HepG2 (cell line): ENCODE results near the gene SCN2A. TPM values are rescaled to one million over a fixed set of nuclear protein-coding genes. Genes with fewer than 3 reads are reported as not detected.

Experiments
- ATAC-seq: fragments of 200-7000 bp; cut with Tn5 transposase; 3 replicates; pipeline ENCODE4 v1.9.1; 2020; ENCODE audit warnings: mild to moderate bottlenecking, moderate library complexity
- BruUV-seq: library from RNA; stranded (reverse); fragments of 400-500 nt; replicated peaks from 2 replicates; lab custom pipeline; 2021; lab: Mats Ljungman, UMichigan
- CTCF ChIA-PET: fragments of 300-600 bp; formaldehyde crosslinking; extraction: SDS; loops from one replicate; lab custom pipeline; 2021; ENCODE audit warnings: low total read pairs, inconsistent platforms, low intra/inter-chr PET ratio; lab: Yijun Ruan, JAX
- POLR2A ChIA-PET: fragments of 350-600 bp; sonication (Branson Sonifier 250); formaldehyde crosslinking; loops from one replicate; lab custom pipeline; 2020; ENCODE audit warnings: antibody characterized with exemption, inconsistent platforms; lab: Yijun Ruan, JAX
- DNase-seq: peaks from one replicate; pipeline ENCODE4 v3.0.0-alpha.2; 2015; ENCODE audit warnings: low spot score
- FAIRE-seq: peaks from 3 replicates; lab custom pipeline; 2011; peaks lifted over from hg19 to GRCh38; lab: Jason Lieb, UNC
- H2AFZ ChIP-seq: one replicate; pipeline ENCODE4 v1.6.1; 2011; ENCODE audit warnings: low read length, inconsistent platforms
- H3K27ac ChIP-seq: fragments of 300-600 bp; 3 replicates; pipeline ENCODE4 v1.8.0; 2011; ENCODE audit warnings: mixed run types, mild to moderate bottlenecking, mixed read lengths, low read length, inconsistent platforms; ENCODE audit not compliant: insufficient read depth; ENCODE audit errors: extremely low read length
- H3K27me3 ChIP-seq, 2 experiments: fragments of 200-600 bp in 1 of 2; 2 replicates in 1 of 2; 3 replicates in 1 of 2; pipeline versions ENCODE4 v1.6.0 to v1.8.0; 2011; ENCODE audit warnings: low read length in 2 of 2, mild to moderate bottlenecking in 2 of 2, moderate library complexity in 2 of 2, inconsistent platforms in 1 of 2; ENCODE audit not compliant: insufficient read depth in 2 of 2, control insufficient read depth in 1 of 2
- H3K36me3 ChIP-seq, 2 experiments: fragments of 200-600 bp in 1 of 2; replicated peaks in 1 of 2; 2 replicates in 1 of 2; 3 replicates in 1 of 2; pipeline versions ENCODE4 v1.5.1 to v1.8.0; 2011; ENCODE audit warnings: low read length in 2 of 2, inconsistent platforms in 1 of 2; ENCODE audit not compliant: insufficient read depth in 2 of 2, control insufficient read depth in 1 of 2
- H3K4me1 ChIP-seq: 2 replicates; pipeline ENCODE4 v1.5.1; 2012; ENCODE audit warnings: low read length, inconsistent platforms; ENCODE audit not compliant: insufficient read depth
- H3K4me2 ChIP-seq: 2 replicates; pipeline ENCODE4 v1.6.0; 2011; ENCODE audit warnings: low read depth, low read length, inconsistent platforms
- H3K4me3 ChIP-seq, 3 experiments: fragments of 200-600 bp in 1 of 3; sonication (generic), shearing (Covaris generic) in 1 of 3; replicated peaks in 1 of 3; 2 replicates each; pipeline ENCODE4 v1.5.1; 2011 to 2016; ENCODE audit warnings: low read length in 3 of 3, inconsistent platforms in 2 of 3, low read depth in 2 of 3, mild to moderate bottlenecking in 2 of 3, control low read depth in 1 of 3, mixed read lengths in 1 of 3; ENCODE audit not compliant: insufficient read depth in 1 of 3
- H3K79me2 ChIP-seq: one replicate; pipeline ENCODE4 v1.6.1; 2011; ENCODE audit warnings: low read length, inconsistent platforms; ENCODE audit not compliant: insufficient read depth
- H3K9ac ChIP-seq: 2 replicates; pipeline ENCODE4 v1.6.0; 2011; ENCODE audit warnings: mild to moderate bottlenecking, low read depth, low read length, inconsistent platforms; ENCODE audit not compliant: insufficient read depth
- H3K9me3 ChIP-seq: 2 replicates; pipeline ENCODE4 v1.5.1; 2012; ENCODE audit warnings: mild to moderate bottlenecking, low read length
- H4K20me1 ChIP-seq: 2 replicates; pipeline ENCODE4 v1.6.0; 2011; ENCODE audit warnings: inconsistent platforms, mild to moderate bottlenecking, low read length, moderate library complexity; ENCODE audit not compliant: insufficient read depth
- BCL3 ChIP-seq: sonication (generic); formaldehyde crosslinking; IDR thresholded peaks from 2 replicates; pipeline ENCODE4 v1.5.1; 2020; ENCODE audit warnings: mild to moderate bottlenecking, missing genetic modification reagents, moderate library complexity
- HDAC2 ChIP-seq: sonication (generic); formaldehyde crosslinking; IDR thresholded peaks from 2 replicates; pipeline ENCODE4 v1.4.0; 2020; ENCODE audit warnings: missing genetic modification reagents
- HOXA9 ChIP-seq: sonication (generic); formaldehyde crosslinking; IDR thresholded peaks from 2 replicates; pipeline ENCODE4 v1.8.1; 2022; ENCODE audit warnings: missing genetic modification reagents, mild to moderate bottlenecking, moderate library complexity, borderline replicate concordance
- JDP2 ChIP-seq: sonication (generic); formaldehyde crosslinking; IDR thresholded peaks from 2 replicates; pipeline ENCODE4 v1.8.1; 2022; ENCODE audit warnings: missing genetic modification reagents, borderline replicate concordance
- MAFF ChIP-seq: IDR thresholded peaks from 2 replicates; pipeline ENCODE4 v1.6.1; 2011; ENCODE audit warnings: low read depth, low read length, improper control_type of control experiment
- MAFK ChIP-seq, 2 experiments: IDR thresholded peaks in 1 of 2; conservative IDR thresholded peaks in 1 of 2; 2 replicates each; pipeline ENCODE4 v1.6.1; 2011; ENCODE audit warnings: improper control_type of control experiment in 2 of 2, low read length in 2 of 2
- MED1 ChIP-seq: sonication (generic); formaldehyde crosslinking; IDR thresholded peaks from 2 replicates; pipeline ENCODE4 v1.4.0; 2020; ENCODE audit warnings: missing genetic modification reagents
- MIXL1 ChIP-seq: IDR thresholded peaks from 2 replicates; pipeline ENCODE4 v1.6.1; 2016
- TOE1 ChIP-seq: sonication (generic); formaldehyde crosslinking; IDR thresholded peaks from 2 replicates; pipeline ENCODE4 v1.4.0; 2020; ENCODE audit warnings: mild to moderate bottlenecking, missing genetic modification reagents
- ZNF713 ChIP-seq: sonication (generic); formaldehyde crosslinking; IDR thresholded peaks from 2 replicates; pipeline ENCODE4 v1.4.0; 2020; ENCODE audit warnings: mild to moderate bottlenecking, missing genetic modification reagents
- WGBS: methylation state at CpG from one replicate; pipeline ENCODE4 v1.1.6; 2017; ENCODE audit warnings: low lambda C conversion rate; 5-methylcytosine and 5-hydroxymethylcytosine counted together
- in situ Hi-C: cut with HindIII; loops from 2 replicates; pipeline ENCODE4 v1.10.0; 2017; ENCODE audit warnings: low pct_unique_long_range_greater_than_20kb; ENCODE audit not compliant: extremely low pct_ligation_motif_present
- intact Hi-C: fragments of 100-400 bp; cut with micrococcal nuclease; formaldehyde crosslinking; loops from one replicate; pipeline ENCODE4 v1.10.0; 2022; ENCODE audit not compliant: unreplicated experiment
- polyA plus RNA-seq, 8 experiments: library from polyadenylated mRNA; depleted of rRNA in 3 of 8; stranded (reverse) in 7 of 8; unstranded in 1 of 8; fragments of >200 nt; fragmentation: Illumina TruSeq in 4 of 8; extraction: Trizol in 4 of 8; gene quantifications; 2 replicates each; pipeline versions ENCODE4 v1.2.1 to v1.2.3, GENCODE V29; 2011 to 2016; ENCODE audit warnings: low read depth in 4 of 8, missing spikeins in 1 of 8, mixed read lengths in 1 of 8; ENCODE audit not compliant: insufficient read depth in 1 of 8
- total RNA-seq, 5 experiments: library from RNA; depleted of rRNA; stranded (reverse); fragments of >200 nt; fragmentation: Illumina TruSeq; extraction: Trizol; gene quantifications; 2 replicates each; pipeline ENCODE4 v1.2.3, GENCODE V29; 2016; ENCODE audit warnings: low read depth in 1 of 5

Gene SCN2A
- total and polyA plus RNA-seq, 2 of the 13 experiments (the other 11 are each of a cell fraction or from before 2014, with no cell fraction given) = 0.20 to 0.30 TPM

- TF ChIP-seq BCL3 (CRISPR knock-in tag) = no peak
- TF ChIP-seq HDAC2 (CRISPR knock-in tag) = no peak
These were observed 130.1 kb downstream of the SCN2A start (continued) for GRCh38 chr2:165369131-165369897.

- no peak overlapping the region for H3K4me2 ChIP-seq
- POLR2A ChIA-PET = no interaction called here
- 2% methylated on average over 2 of the region's 2 CpGs for WGBS
- H2AFZ ChIP-seq = no peak overlapping the region
- ATAC-seq = no peak
- no peaks in the 10 kb centered on the region for H3K36me3 ChIP-seq
- H3K9ac ChIP-seq = no peak overlapping the region
- H3K4me1 ChIP-seq = no peaks in the 10 kb centered on the region
- H3K27me3 ChIP-seq = no peaks in the 10 kb centered on the region
- no TSS peak for BruUV-seq
- DNase-seq = no peak
- no peaks in the 10 kb centered on the region for H3K9me3 ChIP-seq
- no peak overlapping the region for H3K4me3 ChIP-seq
- CTCF ChIA-PET = no interaction called here
- in situ Hi-C loops = no loop called here
- no peak for TF ChIP-seq HOXA9
- no peak for TF ChIP-seq JDP2 (CRISPR knock-in tag)
- no peak for TF ChIP-seq TOE1 (CRISPR knock-in tag)
- TF ChIP-seq ZNF713 (CRISPR knock-in tag) = no peak
- TF ChIP-seq MED1 = no peak
- TF ChIP-seq MIXL1 (CRISPR knock-in tag) = no peak
- peak in 1 of 2 experiments; percentile 66; a peak in 2 of 4 replicates for TF ChIP-seq MAFK (conservative IDR thresholded peaks at IDR 0.05 in 1 of 2, IDR thresholded peaks at IDR 0.05 in 1 of 2; ENCODE audit: low read length in 2 of 2)
- TF ChIP-seq MAFF = peak; percentile 27
- H3K79me2 ChIP-seq = no peaks in the 10 kb centered on the region
- no peaks in the 10 kb centered on the region for H4K20me1 ChIP-seq
- intact Hi-C loops = no loop called here
- H3K27ac ChIP-seq = no peak overlapping the region
- FAIRE-seq = no peak
These were observed 130.7 kb downstream of the SCN2A start for GRCh38 chr2:165369898-165370296.
